Activated naive CD4-positive, alpha-beta T cell treated with anti-CD3 and anti-CD28 coated beads, Interleukin-2, amount 10 ng/mL, durations not matched to agents 7 days and 5 days (primary cell): ENCODE data around the gene CADM1.

Experiments used
- CTCF ChIA-PET: fragments of 350-600 bp; sonication (Branson Sonifier 250); formaldehyde crosslinking; loops from one replicate; lab custom pipeline; 2021; ENCODE audit warnings: antibody characterized with exemption; lab: Charles Lee
- DNase-seq: peaks from one replicate; pipeline ENCODE4 v3.0.0-alpha.2; 2020
- H3K27ac Mint-ChIP-seq: one replicate; pipeline ENCODE4 v1.8.0; 2021; ENCODE audit warnings: mild to moderate bottlenecking, moderate library complexity, mixed read lengths
- H3K27me3 Mint-ChIP-seq: one replicate; pipeline ENCODE4 v1.8.0; 2021; ENCODE audit warnings: mild to moderate bottlenecking, mixed read lengths
- H3K36me3 Mint-ChIP-seq: one replicate; pipeline ENCODE4 v1.8.0; 2021; ENCODE audit warnings: mixed read lengths
- H3K4me1 Mint-ChIP-seq: one replicate; pipeline ENCODE4 v1.8.0; 2021; ENCODE audit warnings: mixed read lengths
- H3K4me3 Mint-ChIP-seq: one replicate; pipeline ENCODE4 v1.8.0; 2021; ENCODE audit warnings: mild to moderate bottlenecking, moderate library complexity, mixed read lengths
- H3K9me3 Mint-ChIP-seq: one replicate; pipeline ENCODE4 v1.8.0; 2021; ENCODE audit warnings: mixed read lengths

Gene CADM1

GRCh38 chr11:115317277-115318185, 186.7 kb downstream of the CADM1 start:
- Mint-ChIP-seq H3K36me3 (no peaks in the 10 kb centered on the region), H3K4me3 (no peak overlapping the region), H3K27me3 (no peaks in the 10 kb centered on the region), H3K4me1 (no peaks in the 10 kb centered on the region), H3K27ac (no peak overlapping the region), H3K9me3 (no peaks in the 10 kb centered on the region)
- DNase-seq = no peak
- CTCF ChIA-PET = no interaction called here

GRCh38 chr11:115316696-115317095, 187.5 kb downstream of the CADM1 start:
- no peaks in the 10 kb centered on the region for H3K36me3 Mint-ChIP-seq
- H3K27ac Mint-ChIP-seq = no peak overlapping the region

GRCh38 chr11:115314330-115314920, 189.8 kb downstream of the CADM1 start:
- no peaks in the 10 kb centered on the region for H3K9me3 Mint-ChIP-seq
- no peak overlapping the region for H3K4me3 Mint-ChIP-seq
- no peak for DNase-seq
- H3K4me1 Mint-ChIP-seq = no peaks in the 10 kb centered on the region
- CTCF ChIA-PET = no interaction called here
- H3K27ac Mint-ChIP-seq = no peak overlapping the region
- no peaks in the 10 kb centered on the region for H3K36me3 Mint-ChIP-seq
- H3K27me3 Mint-ChIP-seq = no peaks in the 10 kb centered on the region

More at GRCh38 chr11:115316696-115317095, 187.5 kb downstream of the CADM1 start:
- CTCF ChIA-PET = interaction anchor here (0.9 kb wide), 1 partner anchor 9 kb away, joined by 3 read pairs; no protein-coding TSS in a partner anchor
- no peak for DNase-seq
- no peaks in the 10 kb centered on the region for H3K27me3 Mint-ChIP-seq
- no peaks in the 10 kb centered on the region for H3K4me1 Mint-ChIP-seq
- H3K4me3 Mint-ChIP-seq = no peak overlapping the region
- H3K9me3 Mint-ChIP-seq = no peaks in the 10 kb centered on the region

- H3K9me3 Mint-ChIP-seq = no peaks in the 10 kb centered on the region
Observed at GRCh38 chr11:115313224-115313838, 190.9 kb downstream of the CADM1 start.

DNA sequence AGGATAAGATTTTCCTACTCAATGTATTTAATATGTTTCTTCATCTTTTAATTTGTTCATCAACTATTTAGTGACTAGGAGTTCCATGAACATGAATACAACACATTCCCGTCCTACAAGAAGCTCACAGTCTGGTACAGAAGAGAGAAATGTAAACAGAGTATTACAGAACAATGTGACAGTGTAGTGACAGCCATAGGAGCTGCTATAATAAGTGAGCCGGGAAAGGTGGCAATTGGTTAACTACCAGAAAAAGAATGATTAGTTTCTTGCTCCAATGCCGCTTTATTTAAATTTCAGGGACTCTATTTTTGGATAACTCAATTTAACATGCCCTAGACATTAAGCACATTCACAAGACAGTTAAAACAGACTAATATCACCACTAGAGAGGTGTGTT, 192.3 kb downstream of the CADM1 start:
- H3K36me3 Mint-ChIP-seq = no peaks in the 10 kb centered on the region
- no peak overlapping the region for H3K4me3 Mint-ChIP-seq
- DNase-seq = no peak
- no peak overlapping the region for H3K27ac Mint-ChIP-seq
- H3K27me3 Mint-ChIP-seq = no peaks in the 10 kb centered on the region
- CTCF ChIA-PET = no interaction called here
- H3K4me1 Mint-ChIP-seq = no peaks in the 10 kb centered on the region
- H3K9me3 Mint-ChIP-seq = no peaks in the 10 kb centered on the region

More at GRCh38 chr11:115313224-115313838, 190.9 kb downstream of the CADM1 start:
- Mint-ChIP-seq H3K36me3 (no peaks in the 10 kb centered on the region), H3K4me1 (no peaks in the 10 kb centered on the region), H3K27ac (no peak overlapping the region), H3K27me3 (no peaks in the 10 kb centered on the region), H3K4me3 (no peak overlapping the region)
- no peak for DNase-seq
- CTCF ChIA-PET = no interaction called here

DNA sequence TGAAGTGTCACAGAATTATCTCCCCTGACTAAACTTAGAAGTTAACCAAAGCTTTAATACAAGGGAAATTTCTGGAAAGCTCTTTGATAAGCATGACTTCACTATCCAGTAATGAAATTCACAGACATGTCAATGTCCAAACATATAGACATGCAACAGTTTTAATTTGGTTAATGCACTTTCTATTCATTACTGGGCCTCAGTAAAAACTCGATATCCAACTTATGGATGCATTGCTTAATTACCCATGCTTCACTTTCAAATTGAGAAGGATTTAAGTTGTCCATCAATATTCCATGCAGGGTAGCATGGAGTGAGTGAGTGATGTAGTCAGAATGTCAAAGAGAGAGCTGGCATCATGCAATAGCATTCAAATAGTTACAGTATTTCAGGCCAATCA, 197.5 kb downstream of the CADM1 start:
- CTCF ChIA-PET = no interaction called here

DNA sequence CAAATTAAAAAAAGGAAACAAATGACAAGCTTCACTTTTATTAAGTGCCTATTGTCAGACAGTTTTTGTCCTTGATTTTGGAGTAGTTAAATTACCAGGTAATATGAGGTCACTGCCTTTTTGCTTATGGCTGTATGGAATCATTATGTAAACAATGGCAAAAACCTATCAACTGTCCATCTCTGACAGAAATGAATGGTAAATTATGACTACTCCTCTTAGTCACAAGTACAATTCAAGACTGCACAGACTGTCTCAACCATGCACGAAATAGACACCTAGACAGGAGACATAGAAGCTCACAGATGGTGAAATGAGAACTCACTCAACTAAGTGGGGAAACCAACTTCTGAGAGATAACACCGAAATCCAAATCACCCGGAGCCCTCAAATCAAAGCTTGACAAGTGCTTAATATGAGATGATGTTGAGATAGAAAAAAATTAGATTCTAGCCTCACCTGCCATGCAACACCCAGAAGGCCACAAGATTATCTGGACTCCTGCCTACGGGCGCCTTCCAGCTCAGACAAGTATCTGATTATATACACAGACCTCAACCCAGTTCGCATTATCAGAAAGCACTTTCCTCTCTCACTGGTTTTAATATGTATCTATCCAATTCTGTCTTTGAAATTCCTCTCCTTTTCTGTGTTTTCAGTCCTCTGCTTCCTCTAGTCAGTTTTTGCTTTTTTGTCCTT, 199.3 kb downstream of the CADM1 start:
- Mint-ChIP-seq H3K27me3 (peaks cover 4% of the 10 kb centered on the region), H3K4me1 (no peaks in the 10 kb centered on the region)
- CTCF ChIA-PET = no interaction called here

More for the DNA sequence above, 197.5 kb downstream of the CADM1 start:
- DNase-seq = no peak
- Mint-ChIP-seq H3K27me3 (peaks cover 4% of the 10 kb centered on the region), H3K36me3 (no peaks in the 10 kb centered on the region), H3K9me3 (no peaks in the 10 kb centered on the region), H3K27ac (no peak overlapping the region), H3K4me1 (no peaks in the 10 kb centered on the region), H3K4me3 (no peak overlapping the region)

DNA sequence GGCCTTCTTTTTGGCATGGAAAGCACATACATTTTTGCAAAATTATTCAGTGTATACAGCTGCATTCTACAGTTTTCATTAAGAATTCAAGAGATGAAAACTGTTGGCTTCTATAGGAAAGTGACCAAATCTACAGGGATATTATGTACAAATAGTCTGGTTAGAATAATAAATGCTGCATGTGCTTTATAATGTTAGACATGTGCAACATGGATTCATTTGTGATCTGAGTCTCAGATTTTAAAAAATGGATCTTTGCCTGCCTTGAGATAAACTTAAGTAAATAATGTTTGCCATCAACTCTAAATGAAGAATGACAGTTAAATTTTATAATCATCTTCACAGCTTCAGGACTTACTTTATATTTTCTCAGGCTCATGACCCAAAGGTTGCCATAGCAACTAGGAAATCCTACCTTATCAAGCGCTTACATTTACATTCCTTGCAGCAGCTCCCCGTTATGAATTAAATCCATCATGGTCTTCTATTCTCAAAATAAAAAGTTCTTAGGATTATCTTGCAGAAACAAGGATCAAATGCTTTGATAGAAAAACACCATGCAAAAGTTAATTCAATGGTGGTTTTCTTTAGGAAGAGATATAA, 200.2 kb downstream of the CADM1 start:
- Mint-ChIP-seq H3K4me1 (no peaks in the 10 kb centered on the region), H3K27ac (no peak overlapping the region), H3K36me3 (no peaks in the 10 kb centered on the region), H3K9me3 (no peaks in the 10 kb centered on the region), H3K27me3 (peaks cover 4% of the 10 kb centered on the region), H3K4me3 (no peak overlapping the region)
- DNase-seq = no peak
- CTCF ChIA-PET = no interaction called here

More for the DNA sequence above, 199.3 kb downstream of the CADM1 start:
- DNase-seq = no peak
- Mint-ChIP-seq H3K4me3 (no peak overlapping the region), H3K36me3 (no peaks in the 10 kb centered on the region), H3K27ac (no peak overlapping the region), H3K9me3 (no peaks in the 10 kb centered on the region)

DNA sequence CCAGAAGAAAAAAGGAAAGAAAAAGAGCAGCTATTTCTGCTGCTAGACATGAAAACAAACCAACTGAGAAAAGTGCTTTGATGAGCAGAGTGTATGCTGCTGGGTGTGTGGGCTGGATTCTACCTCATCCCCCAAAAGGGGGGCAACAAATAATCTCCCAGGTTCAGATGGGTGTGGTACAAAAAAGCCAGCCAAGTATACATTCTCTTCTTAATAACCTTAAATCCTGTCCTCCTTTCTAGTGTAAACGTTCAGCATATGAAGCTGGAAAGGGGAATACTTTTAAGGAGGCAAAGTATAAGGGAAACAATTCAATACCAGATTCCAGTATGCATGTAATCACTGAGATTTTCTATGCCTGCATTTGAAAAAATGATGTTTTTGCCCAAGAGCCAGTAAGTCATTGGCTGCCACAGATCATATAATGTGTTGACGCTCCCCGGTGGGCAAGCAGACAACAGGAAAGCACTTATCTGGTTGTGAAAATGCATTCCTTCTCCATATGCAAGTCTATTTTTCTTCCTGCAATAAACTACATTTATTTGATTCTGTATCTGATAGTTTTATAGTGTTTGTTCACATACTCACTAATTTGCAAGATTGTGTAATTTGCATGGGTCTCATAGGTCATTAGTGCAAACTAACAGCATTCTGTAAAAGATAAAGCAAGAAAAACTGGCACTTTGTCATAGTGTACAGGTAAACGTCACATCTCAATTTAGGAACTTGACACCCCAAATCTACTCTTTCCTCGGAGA, 201.1 kb downstream of the CADM1 start:
- Mint-ChIP-seq H3K27ac (no peak overlapping the region), H3K27me3 (peaks cover 4% of the 10 kb centered on the region), H3K36me3 (no peaks in the 10 kb centered on the region), H3K4me1 (no peaks in the 10 kb centered on the region), H3K4me3 (no peak overlapping the region), H3K9me3 (no peaks in the 10 kb centered on the region)
- CTCF ChIA-PET = no interaction called here
- DNase-seq = no peak

DNA sequence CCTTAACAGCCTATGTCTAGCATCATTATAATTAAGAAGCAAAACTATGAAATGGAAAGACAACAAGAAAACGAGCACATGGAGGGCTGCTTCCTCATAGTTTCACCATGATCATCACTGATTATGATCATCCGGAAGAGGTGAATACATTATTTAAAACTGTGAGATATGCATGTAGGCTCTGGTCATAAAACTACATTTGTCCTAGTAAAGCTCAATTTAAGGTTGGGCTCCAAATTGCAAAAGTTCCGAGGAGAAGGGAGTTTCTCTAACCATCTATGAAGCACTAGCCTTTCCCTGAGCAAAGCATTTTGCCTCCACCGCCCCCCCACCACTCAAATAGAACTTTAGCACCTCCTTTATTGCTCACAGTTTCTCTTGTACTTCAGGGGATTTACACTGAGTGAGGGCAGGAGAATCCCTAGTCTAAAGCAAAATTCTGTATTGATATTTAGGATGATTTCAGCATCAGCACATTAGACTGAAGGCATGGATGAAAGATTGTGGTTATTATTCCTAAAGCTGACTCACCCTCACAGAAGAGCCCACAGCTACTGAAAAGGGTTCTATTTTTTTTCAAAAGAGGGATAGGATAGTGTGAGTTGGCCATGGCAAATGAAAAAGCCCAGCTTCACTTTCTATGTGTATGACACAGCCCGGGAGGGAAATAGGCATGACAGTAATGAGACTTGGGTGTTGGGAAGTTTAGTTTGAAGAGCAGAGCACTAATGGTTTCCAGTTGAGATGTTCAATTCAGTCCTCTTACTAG, 203.4 kb downstream of the CADM1 start:
- H3K27ac Mint-ChIP-seq = no peak overlapping the region
- H3K9me3 Mint-ChIP-seq = no peaks in the 10 kb centered on the region
- DNase-seq = no peak
- H3K27me3 Mint-ChIP-seq = peaks cover 4% of the 10 kb centered on the region
- no peaks in the 10 kb centered on the region for H3K4me1 Mint-ChIP-seq
- no peaks in the 10 kb centered on the region for H3K36me3 Mint-ChIP-seq
- H3K4me3 Mint-ChIP-seq = no peak overlapping the region
- CTCF ChIA-PET = no interaction called here

DNA sequence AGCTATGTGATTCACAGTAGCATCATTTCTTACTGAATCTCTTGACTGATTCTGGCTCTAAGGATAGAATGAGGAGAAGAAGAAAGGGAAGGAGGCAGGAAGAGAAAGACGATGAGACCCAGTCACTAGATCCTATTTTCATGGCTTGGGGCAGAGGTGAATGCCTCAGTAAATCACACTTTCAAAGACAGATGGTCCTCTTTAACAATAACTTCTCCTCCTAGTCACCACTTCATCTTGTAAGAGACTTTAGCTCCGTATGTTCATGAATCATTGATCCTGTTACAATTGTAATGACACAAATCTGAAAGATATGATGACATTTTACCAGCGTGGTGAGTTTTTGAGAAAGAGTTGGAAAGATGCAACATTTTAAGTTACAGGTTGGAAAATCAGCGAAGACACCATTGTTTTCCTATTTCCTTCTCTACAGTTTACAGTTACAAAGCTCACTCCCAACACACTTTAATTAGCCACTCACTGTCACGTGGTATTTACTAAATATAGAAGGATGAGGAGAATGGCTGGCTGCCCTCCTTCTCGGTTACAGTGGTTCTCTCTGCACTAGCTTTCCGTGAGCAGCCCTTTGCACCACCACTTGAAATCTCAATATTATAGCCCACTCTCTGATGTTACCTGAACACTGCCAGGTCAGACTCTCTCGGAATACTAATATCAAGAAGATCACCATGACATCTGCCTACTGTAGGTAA, 205.8 kb downstream of the CADM1 start:
- no peaks in the 10 kb centered on the region for H3K36me3 Mint-ChIP-seq

DNA sequence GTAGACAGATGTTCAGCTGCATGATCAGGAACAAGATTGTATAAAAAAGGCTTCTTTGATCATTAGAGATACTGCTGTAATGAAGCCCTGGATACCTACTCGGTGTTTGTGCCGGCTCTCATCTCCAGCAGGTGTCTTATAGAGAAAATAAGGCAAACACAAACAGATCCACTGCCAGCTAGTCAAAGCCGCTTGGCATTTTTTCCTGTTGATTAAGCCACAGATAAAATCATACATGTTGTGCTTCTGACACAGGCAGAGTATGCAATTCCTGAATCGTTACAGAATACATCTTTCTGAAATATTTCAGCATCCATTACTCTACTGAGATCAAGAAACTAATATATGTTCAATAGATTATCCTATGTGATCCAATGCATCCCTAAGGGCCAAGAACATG, 206.9 kb downstream of the CADM1 start:
- H3K27ac Mint-ChIP-seq = no peak overlapping the region
- no peaks in the 10 kb centered on the region for H3K27me3 Mint-ChIP-seq
- no peak for DNase-seq
- no peak overlapping the region for H3K4me3 Mint-ChIP-seq
- no peaks in the 10 kb centered on the region for H3K4me1 Mint-ChIP-seq
- CTCF ChIA-PET = no interaction called here
- no peaks in the 10 kb centered on the region for H3K9me3 Mint-ChIP-seq
- H3K36me3 Mint-ChIP-seq = no peaks in the 10 kb centered on the region

More for the DNA sequence above, 205.8 kb downstream of the CADM1 start:
- Mint-ChIP-seq H3K27me3 (no peaks in the 10 kb centered on the region), H3K27ac (no peak overlapping the region), H3K4me3 (no peak overlapping the region), H3K4me1 (no peaks in the 10 kb centered on the region), H3K9me3 (no peaks in the 10 kb centered on the region)
- DNase-seq = no peak
- CTCF ChIA-PET = no interaction called here
